Epithelial cell of esophagus (primary cell): ENCODE data around the gene ECHDC3.

Experiments used
- DNase-seq: peaks from one replicate; pipeline ENCODE4 v3.0.0; 2010; ENCODE audit warnings: low read depth
- H3K4me3 ChIP-seq: 2 replicates; pipeline ENCODE4 v1.5.1; 2011; ENCODE audit warnings: mild to moderate bottlenecking, low read length, control low read depth
- TF ChIP-seq, protein P1 (sequence below): IDR thresholded peaks from 2 replicates; pipeline ENCODE4 v1.5.1; 2011; ENCODE audit warnings: low read depth, mild to moderate bottlenecking, low read length, control low read depth, inconsistent platforms; ENCODE audit not compliant: insufficient read depth; ENCODE audit errors: missing control alignments

The ECHDC3 gene

DNA sequence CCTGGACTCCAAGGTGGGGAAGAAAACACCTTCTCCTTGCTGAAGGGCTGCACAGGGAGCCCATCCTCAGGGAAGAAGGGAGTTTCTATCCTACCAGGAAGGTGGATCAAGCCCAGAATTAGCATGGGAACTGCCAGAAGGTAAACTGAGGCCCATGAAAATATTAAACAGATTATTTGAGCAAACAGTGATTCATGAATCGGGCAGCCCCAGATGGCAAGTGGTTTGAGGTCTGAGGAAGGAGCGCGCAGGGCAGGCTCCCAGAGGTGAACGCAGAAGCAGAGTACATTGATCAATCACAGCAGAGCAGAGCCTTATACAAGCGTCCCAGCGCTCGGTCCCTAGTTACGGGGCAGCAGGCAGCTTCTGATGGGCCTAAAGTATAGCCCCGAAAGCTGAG lies 45.2 kb downstream of the ECHDC3 start:
- TF ChIP-seq, protein P1, sequence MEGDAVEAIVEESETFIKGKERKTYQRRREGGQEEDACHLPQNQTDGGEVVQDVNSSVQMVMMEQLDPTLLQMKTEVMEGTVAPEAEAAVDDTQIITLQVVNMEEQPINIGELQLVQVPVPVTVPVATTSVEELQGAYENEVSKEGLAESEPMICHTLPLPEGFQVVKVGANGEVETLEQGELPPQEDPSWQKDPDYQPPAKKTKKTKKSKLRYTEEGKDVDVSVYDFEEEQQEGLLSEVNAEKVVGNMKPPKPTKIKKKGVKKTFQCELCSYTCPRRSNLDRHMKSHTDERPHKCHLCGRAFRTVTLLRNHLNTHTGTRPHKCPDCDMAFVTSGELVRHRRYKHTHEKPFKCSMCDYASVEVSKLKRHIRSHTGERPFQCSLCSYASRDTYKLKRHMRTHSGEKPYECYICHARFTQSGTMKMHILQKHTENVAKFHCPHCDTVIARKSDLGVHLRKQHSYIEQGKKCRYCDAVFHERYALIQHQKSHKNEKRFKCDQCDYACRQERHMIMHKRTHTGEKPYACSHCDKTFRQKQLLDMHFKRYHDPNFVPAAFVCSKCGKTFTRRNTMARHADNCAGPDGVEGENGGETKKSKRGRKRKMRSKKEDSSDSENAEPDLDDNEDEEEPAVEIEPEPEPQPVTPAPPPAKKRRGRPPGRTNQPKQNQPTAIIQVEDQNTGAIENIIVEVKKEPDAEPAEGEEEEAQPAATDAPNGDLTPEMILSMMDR = no peak
- DNase-seq = no peak
- no peak overlapping the region for H3K4me3 ChIP-seq

DNA sequence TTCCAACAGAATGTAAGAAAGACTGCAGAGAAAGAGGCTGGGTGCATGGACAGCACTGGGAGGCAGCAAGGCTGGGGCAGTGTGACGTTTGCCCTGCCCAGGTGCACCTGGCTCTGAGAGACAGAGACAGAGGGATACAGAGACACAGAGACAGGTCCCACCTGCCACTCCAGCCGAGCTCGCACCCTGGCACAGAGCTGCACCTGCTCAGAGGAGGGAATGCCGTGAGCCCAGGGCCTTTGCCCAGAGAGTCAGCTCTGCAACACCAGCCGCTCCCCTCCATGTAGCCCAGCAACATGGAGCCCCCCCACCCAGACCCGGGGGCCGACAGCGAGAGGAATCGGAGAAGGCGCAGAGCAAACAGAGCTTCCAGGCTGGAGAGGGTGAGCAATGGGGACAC lies 45.7 kb downstream of the ECHDC3 start:
- no peak overlapping the region for H3K4me3 ChIP-seq
- TF ChIP-seq, protein P1 = no peak
- no peak for DNase-seq

DNA sequence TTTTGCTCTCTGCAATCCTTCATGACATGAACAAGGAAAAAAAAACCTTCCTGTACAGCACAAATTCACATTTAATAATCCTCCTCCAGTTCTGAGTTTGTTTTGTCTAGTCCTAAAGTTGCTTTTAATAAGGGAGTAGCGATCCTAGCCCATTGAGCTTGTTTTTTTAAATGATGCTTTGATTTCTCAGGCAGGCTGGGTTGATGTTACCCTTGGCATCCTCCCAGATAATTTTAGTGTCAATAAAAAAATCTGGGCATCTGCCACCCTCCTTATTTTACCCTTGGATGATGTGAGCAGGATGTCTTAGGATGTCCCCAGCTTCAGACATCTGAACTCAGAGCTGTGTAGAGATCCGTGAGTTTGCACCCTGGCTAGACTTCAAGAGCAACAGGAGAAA lies 47.1 kb downstream of the ECHDC3 start:
- TF ChIP-seq, protein P1 = no peak
- no peak overlapping the region for H3K4me3 ChIP-seq
- no peak for DNase-seq

DNA sequence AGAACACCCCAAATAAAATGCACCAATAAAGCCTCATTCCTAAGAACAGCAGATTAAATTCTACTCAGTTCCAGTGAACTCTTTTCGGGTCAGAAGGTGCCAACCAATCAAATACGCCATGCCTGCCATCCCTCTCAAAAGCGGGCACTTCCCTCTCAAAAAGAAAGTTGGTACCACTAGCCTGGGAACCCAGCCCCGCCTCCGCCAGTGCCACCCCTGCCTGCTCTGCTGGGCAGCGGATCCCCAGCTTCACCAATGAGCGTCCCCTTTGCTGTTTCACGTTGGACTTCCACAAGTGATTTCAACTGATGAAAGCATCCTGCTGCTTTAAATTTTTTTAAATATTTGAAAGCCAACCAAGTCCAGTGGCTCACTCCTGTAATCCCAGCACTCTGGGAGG lies 47.8 kb downstream of the ECHDC3 start:
- TF ChIP-seq, protein P1 = no peak

DNA sequence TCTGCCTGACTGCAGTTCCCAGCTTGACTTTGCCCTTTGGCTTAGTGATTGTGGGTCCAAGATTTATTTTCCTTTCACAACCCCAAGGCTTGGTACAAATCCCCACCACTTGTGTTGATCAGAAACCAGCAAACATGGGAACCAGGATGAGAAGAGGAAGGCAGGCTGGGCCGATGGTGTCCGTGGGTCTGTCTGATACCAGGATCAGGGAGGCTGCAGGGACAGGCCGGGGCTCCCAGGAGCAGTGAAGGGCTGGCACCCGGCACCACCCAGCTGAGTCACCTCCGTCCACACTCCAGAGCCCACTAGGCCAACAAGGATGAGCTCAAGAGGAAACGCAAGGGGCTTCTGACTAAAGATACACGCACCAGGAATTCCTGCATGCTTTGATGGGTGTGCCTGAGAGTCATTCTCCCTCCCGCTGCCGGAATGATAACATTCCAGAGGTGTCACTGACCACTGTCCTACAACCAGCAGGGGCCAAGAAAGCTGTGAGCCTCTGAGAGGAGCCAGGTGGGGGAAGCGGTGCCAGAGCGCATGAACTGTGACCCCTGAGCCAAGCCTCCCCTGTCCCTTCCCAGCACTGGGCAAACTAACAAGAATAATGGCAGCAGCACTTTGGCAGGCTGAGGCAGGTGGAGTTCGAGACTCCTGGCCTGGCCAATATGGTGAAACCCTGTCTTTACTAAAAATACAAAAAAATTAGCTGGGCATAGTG lies 51.7 kb downstream of the ECHDC3 start:
- TF ChIP-seq, protein P1 = no peak
- H3K4me3 ChIP-seq = no peak overlapping the region
- DNase-seq = peak; percentile 92

More for the DNA sequence above, 47.8 kb downstream of the ECHDC3 start:
- DNase-seq = no peak
- H3K4me3 ChIP-seq = no peak overlapping the region

DNA sequence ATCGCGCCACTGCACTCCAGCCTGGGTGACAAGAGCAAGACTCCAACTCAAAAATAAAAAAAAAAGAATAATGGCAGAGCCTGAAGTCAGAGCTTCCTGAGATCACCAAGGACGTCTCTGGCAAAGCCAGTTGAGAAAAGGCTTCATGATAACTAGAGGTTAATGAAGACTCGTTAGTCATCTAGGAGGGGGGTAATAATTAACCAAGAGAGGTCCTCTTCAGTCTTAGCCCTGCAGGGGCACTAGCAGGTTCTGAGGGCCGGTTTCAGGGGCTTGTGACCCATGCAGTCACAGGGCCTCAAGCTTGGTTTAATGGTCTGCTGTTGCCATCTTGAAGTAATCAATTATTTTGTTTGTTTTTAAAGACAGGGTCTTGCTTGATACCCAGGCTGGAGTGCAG lies 52.4 kb downstream of the ECHDC3 start:
- DNase-seq = no peak
- TF ChIP-seq, protein P1 = no peak
- no peak overlapping the region for H3K4me3 ChIP-seq
